Measurements from ENCODE around the gene VGLL3.

Gene VGLL3

DNA sequence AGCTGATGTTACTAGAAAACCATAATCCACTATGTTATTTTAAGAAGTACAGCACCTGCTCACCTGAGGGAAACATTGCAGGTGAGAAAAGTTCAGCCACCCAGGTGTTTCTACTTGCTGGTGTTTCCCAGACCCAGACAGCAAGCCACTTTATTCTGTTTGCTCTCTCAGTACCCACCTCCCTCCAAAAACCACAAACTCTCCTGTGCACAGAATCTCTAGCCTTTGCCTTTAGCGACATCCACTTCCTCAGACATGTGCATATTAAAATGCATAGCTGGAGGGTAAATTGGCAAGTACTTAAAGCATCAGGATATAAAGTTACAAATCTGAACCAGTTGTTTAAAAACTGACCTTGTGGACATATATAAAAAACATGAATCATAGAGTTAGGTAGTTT, 36.7 kb downstream of the VGLL3 start:
- DNase-seq (ENCODE audit: low read depth, low spot score), result no peak
- TF ChIP-seq, protein P1, sequence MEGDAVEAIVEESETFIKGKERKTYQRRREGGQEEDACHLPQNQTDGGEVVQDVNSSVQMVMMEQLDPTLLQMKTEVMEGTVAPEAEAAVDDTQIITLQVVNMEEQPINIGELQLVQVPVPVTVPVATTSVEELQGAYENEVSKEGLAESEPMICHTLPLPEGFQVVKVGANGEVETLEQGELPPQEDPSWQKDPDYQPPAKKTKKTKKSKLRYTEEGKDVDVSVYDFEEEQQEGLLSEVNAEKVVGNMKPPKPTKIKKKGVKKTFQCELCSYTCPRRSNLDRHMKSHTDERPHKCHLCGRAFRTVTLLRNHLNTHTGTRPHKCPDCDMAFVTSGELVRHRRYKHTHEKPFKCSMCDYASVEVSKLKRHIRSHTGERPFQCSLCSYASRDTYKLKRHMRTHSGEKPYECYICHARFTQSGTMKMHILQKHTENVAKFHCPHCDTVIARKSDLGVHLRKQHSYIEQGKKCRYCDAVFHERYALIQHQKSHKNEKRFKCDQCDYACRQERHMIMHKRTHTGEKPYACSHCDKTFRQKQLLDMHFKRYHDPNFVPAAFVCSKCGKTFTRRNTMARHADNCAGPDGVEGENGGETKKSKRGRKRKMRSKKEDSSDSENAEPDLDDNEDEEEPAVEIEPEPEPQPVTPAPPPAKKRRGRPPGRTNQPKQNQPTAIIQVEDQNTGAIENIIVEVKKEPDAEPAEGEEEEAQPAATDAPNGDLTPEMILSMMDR (IDR thresholded peaks at IDR 0.05; ENCODE audit: insufficient read depth, low read length, missing control alignments), result no peak
- ChIA-PET CTCF (interaction anchor here (1.0 to 4.4 kb wide), 4 partner anchors 13 to 180 kb away, joined by 3 to 18 read pairs (median 6); no protein-coding TSS in a partner anchor), POLR2A (no interaction called here)
- no peak overlapping the region for H3K4me3 ChIP-seq (ENCODE audit: low read depth, low read length)

DNA sequence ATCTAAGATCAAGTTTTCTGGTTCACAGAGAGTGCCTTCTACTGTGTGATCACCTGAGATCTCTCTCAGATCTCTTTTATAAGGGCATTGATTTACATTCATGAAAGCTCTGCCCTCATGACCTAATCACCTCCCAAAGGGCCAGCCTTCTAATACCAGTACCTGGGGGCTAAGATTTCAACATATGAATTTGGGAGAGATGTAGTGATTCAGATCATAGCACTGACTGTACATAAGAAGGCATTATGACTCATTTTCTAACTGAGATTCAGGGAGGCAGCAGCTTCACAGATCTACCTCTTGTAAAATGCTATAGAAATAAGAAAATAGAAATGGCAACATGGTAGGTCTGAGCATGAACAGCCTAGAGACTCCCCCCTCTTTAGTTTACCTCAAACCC, 39.6 kb downstream of the VGLL3 start:
- no peak overlapping the region for H3K4me3 ChIP-seq (ENCODE audit: low read depth, low read length)
- DNase-seq (ENCODE audit: low read depth, low spot score), result no peak
- TF ChIP-seq, protein P1 (IDR thresholded peaks at IDR 0.05; ENCODE audit: insufficient read depth, low read length, missing control alignments), result no peak
- POLR2A ChIA-PET, result interaction anchor here (0.7 to 1.0 kb wide), 2 partner anchors 13 to 56 kb away, joined by 3 to 4 read pairs; no protein-coding TSS in a partner anchor
- CTCF ChIA-PET, result interaction anchor here (1.2 kb wide), 1 partner anchor 17 kb away, joined by 4 read pairs; no protein-coding TSS in a partner anchor

DNA sequence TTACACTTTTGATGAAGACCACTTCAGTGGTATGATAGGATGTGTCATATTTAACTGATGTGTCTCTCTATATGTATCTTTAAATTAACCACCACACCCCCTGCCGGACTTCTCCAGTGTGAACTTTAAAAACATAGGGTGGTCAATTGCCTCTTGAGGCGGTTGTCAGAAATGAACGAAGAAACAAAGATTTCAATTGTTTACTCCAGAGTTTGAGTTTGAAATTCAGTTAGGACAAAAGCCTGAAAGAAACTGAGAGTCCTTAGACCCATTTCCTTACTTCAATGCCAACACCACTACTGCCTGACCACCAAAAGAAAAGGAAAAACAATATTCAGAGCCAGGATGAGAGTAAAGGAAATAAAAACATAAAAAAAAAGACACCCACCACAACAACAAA, 40.2 kb downstream of the VGLL3 start:
- no peak for DNase-seq (ENCODE audit: low read depth, low spot score)
- ChIA-PET POLR2A (interaction anchor here (1.0 kb wide), 1 partner anchor 12 kb away, joined by 3 read pairs; no protein-coding TSS in a partner anchor), CTCF (interaction anchor here (1.2 kb wide), 1 partner anchor 18 kb away, joined by 4 read pairs; no protein-coding TSS in a partner anchor)
- no peak overlapping the region for H3K4me3 ChIP-seq (ENCODE audit: low read depth, low read length)
- TF ChIP-seq, protein P1 (IDR thresholded peaks at IDR 0.05; ENCODE audit: insufficient read depth, low read length, missing control alignments), result no peak

DNA sequence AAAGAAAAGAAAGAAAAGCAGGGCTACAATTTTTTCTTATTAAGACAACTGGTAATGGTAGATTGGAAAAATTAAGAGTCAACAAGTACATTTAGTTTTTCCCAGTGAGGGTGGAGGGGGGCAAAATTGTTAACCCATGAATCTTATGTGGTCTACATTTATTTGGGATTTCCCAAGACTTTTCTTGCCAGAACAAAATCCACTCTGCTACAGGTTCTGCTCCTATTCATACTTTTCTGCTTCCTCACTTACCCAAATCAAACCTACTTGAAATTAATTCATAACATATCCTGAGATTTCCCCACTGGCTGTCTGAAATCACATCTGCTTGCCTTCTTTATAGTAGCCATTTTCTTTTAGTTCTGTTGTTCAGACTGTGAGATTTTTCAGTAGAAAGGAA, 41.1 kb downstream of the VGLL3 start:
- no peak for DNase-seq (ENCODE audit: low read depth, low spot score)
- H3K4me3 ChIP-seq (ENCODE audit: low read depth, low read length), result no peak overlapping the region
- TF ChIP-seq, protein P1 (IDR thresholded peaks at IDR 0.05; ENCODE audit: insufficient read depth, low read length, missing control alignments), result no peak
- CTCF ChIA-PET, result no interaction called here
- POLR2A ChIA-PET, result no interaction called here

DNA sequence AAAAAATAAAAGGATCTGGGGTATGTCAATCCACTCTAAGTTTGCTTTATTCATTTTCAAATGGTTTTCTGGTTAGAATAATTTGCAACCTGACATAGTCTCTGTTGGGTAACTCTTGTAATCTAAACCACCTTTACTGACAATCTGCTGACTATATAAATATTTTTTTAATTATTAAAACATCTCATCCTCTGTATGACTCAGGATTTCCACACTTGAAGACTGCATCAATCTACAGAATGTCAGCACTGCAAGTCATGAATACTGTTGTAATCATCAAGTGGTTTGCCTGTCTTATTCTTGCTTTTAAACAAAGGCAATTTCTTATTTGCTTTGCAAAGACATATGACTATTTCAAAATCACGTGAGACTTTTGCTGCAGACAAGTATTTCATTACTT, 42.1 kb downstream of the VGLL3 start:
- H3K4me3 ChIP-seq (ENCODE audit: low read depth, low read length), result no peak overlapping the region
- no peak for DNase-seq (ENCODE audit: low read depth, low spot score)
- POLR2A ChIA-PET, result no interaction called here
- CTCF ChIA-PET, result no interaction called here
- TF ChIP-seq, protein P1 (IDR thresholded peaks at IDR 0.05; ENCODE audit: insufficient read depth, low read length, missing control alignments), result no peak

DNA sequence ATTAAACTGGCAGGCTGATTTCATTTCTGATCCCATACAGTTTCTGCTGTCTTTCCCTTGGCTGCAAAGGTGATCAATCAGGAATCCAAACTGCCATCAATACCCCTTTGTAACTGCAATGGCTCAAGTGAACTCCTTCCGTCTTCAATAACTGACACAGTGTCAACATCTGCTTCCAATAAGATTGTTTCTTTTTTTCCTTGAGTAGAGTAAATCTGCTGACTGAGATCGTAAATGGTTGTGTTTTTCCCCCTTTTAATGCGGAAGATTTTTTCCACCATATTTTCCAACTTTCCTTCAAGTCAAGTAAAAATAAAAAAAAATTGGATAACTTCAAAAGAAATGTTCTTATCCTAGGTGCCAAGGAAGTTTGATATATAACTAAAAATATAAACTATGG, 48.7 kb downstream of the VGLL3 start:
- TF ChIP-seq, protein P1 (IDR thresholded peaks at IDR 0.05; ENCODE audit: insufficient read depth, low read length, missing control alignments), result no peak
- no peak overlapping the region for H3K4me3 ChIP-seq (ENCODE audit: low read depth, low read length)
- no peak for DNase-seq (ENCODE audit: low read depth, low spot score)
- ChIA-PET POLR2A (no interaction called here), CTCF (interaction anchor here (1.7 kb wide), 1 partner anchor 156 kb away, joined by 6 read pairs; no protein-coding TSS in a partner anchor)

All from AG04449 (cell line).